Liver (tissue), 9 donors: ENCODE data around the gene CYBA. TPM values are rescaled to one million over a fixed set of nuclear protein-coding genes. Genes with fewer than 3 reads are reported as not detected.

Experiments
- DNase-seq: peaks from one replicate; pipeline ENCODE4 v3.0.0-alpha.2; 2017; ENCODE audit warnings: low spot score
- H3K27ac ChIP-seq, 2 donors: one replicate each; pipeline ENCODE4 v1.7.0; 2013; ENCODE audit warnings: inconsistent platforms in 2 of 2, low read length in 2 of 2, control low read depth in 1 of 2, low read depth in 1 of 2, mild to moderate bottlenecking in 1 of 2
- H3K27me3 ChIP-seq, 4 donors: one replicate each; pipeline versions ENCODE4 v1.6.1 to v1.7.0; 2013; ENCODE audit warnings: low read length in 3 of 4, inconsistent platforms in 1 of 4, mild to moderate bottlenecking in 1 of 4, moderate library complexity in 1 of 4; ENCODE audit not compliant: control insufficient read depth in 4 of 4, insufficient read depth in 4 of 4
- H3K36me3 ChIP-seq, 4 donors: one replicate each; pipeline versions ENCODE4 v1.6.1 to v1.7.0; 2013; ENCODE audit warnings: low read length in 3 of 4, mild to moderate bottlenecking in 3 of 4, low read depth in 1 of 4, moderate library complexity in 1 of 4; ENCODE audit not compliant: control insufficient read depth in 4 of 4, insufficient read depth in 3 of 4
- H3K4me1 ChIP-seq, 4 donors: one replicate each; pipeline versions ENCODE4 v1.6.1 to v1.7.0; 2013; ENCODE audit warnings: low read length in 3 of 4, mild to moderate bottlenecking in 3 of 4, moderate library complexity in 1 of 4; ENCODE audit not compliant: control insufficient read depth in 4 of 4, insufficient read depth in 4 of 4
- H3K4me3 ChIP-seq, 3 donors: one replicate each; pipeline versions ENCODE4 v1.6.1 to v1.7.0; 2013; ENCODE audit warnings: low read length in 3 of 3, control low read depth in 1 of 3, low read depth in 1 of 3, mild to moderate bottlenecking in 1 of 3
- H3K9ac ChIP-seq, 2 donors: one replicate each; pipeline ENCODE4 v1.7.0; 2013; ENCODE audit warnings: low read length in 2 of 2, mild to moderate bottlenecking in 2 of 2, moderate library complexity in 2 of 2, control low read depth in 1 of 2, low read depth in 1 of 2
- H3K9me3 ChIP-seq, 4 donors: one replicate each; pipeline versions ENCODE4 v1.6.1 to v1.7.0; 2013; ENCODE audit warnings: low read length in 3 of 4; ENCODE audit not compliant: control insufficient read depth in 4 of 4
- ATF3 ChIP-seq: IDR thresholded peaks from 2 replicates; pipeline ENCODE4 v1.6.1; 2016; ENCODE audit warnings: antibody characterized with exemption
- CTCF ChIP-seq: fragments of 150-350 bp; IDR thresholded peaks from 2 replicates; pipeline ENCODE4 v1.5.1; 2017; ENCODE audit warnings: improper control_type of control experiment, low read depth, low read length; ENCODE audit not compliant: missing input control
- EGR1 ChIP-seq, 2 donors: IDR thresholded peaks; 2 replicates each; pipeline ENCODE4 v1.6.1; 2016 to 2018; ENCODE audit warnings: antibody characterized with exemption in 2 of 2, low read depth in 2 of 2
- FOXA1 ChIP-seq: IDR thresholded peaks from 2 replicates; pipeline ENCODE4 v1.6.1; 2016; ENCODE audit warnings: antibody characterized with exemption
- FOXA2 ChIP-seq: IDR thresholded peaks from 2 replicates; pipeline ENCODE4 v1.6.1; 2016; ENCODE audit warnings: antibody characterized with exemption
- GABPA ChIP-seq, 2 donors: IDR thresholded peaks in 1 of 2; conservative IDR thresholded peaks in 1 of 2; 2 replicates each; pipeline ENCODE4 v1.6.1; 2016; ENCODE audit warnings: antibody characterized with exemption in 2 of 2, mild to moderate bottlenecking in 1 of 2, moderate library complexity in 1 of 2
- HNF4A ChIP-seq, 2 donors: conservative IDR thresholded peaks; 2 replicates each; pipeline ENCODE4 v1.6.1; 2016; ENCODE audit warnings: antibody characterized with exemption in 2 of 2, mild to moderate bottlenecking in 2 of 2
- HNF4G ChIP-seq: IDR thresholded peaks from 2 replicates; pipeline ENCODE4 v1.6.1; 2016; ENCODE audit warnings: antibody characterized with exemption
- MAX ChIP-seq: IDR thresholded peaks from 2 replicates; pipeline ENCODE4 v1.6.1; 2016; ENCODE audit warnings: antibody characterized with exemption
- NR2F2 ChIP-seq: IDR thresholded peaks from 2 replicates; pipeline ENCODE4 v1.6.1; 2016; ENCODE audit warnings: antibody characterized with exemption
- RAD21 ChIP-seq, 2 donors: IDR thresholded peaks; 2 replicates each; pipeline ENCODE4 v1.6.1; 2016; ENCODE audit warnings: antibody characterized with exemption in 2 of 2, mild to moderate bottlenecking in 2 of 2
- REST ChIP-seq: IDR thresholded peaks from 2 replicates; pipeline ENCODE4 v1.6.1; 2016; ENCODE audit warnings: antibody characterized with exemption, mild to moderate bottlenecking
- RXRA ChIP-seq, 2 donors: IDR thresholded peaks; 2 replicates each; pipeline ENCODE4 v1.6.1; 2017 to 2018; ENCODE audit warnings: antibody characterized with exemption in 2 of 2, mild to moderate bottlenecking in 1 of 2
- TAF1 ChIP-seq: conservative IDR thresholded peaks from 2 replicates; pipeline ENCODE4 v1.6.1; 2016; ENCODE audit warnings: antibody characterized with exemption, mild to moderate bottlenecking
- YY1 ChIP-seq: IDR thresholded peaks from 2 replicates; pipeline ENCODE4 v1.6.1; 2016; ENCODE audit warnings: antibody characterized with exemption, mild to moderate bottlenecking
- ZBTB33 ChIP-seq: IDR thresholded peaks from 2 replicates; pipeline ENCODE4 v1.6.1; 2016; ENCODE audit warnings: antibody characterized with exemption
- WGBS: extraction: QIAGEN DNeasy Blood & Tissue Kit; methylation state at CpG from one replicate; pipeline ENCODE4 v1.1.7; 2013; 5-methylcytosine and 5-hydroxymethylcytosine counted together
- polyA plus RNA-seq, 2 donors: library from polyadenylated mRNA; stranded (reverse) in 1 of 2; unstranded in 1 of 2; fragments of 200-250 nt in 1 of 2; fragments of >200 nt in 1 of 2; fragmentation: Nextera tagmentation in 1 of 2; extraction: Ambion mirVana in 1 of 2; gene quantifications; one replicate each; pipeline versions ENCODE4 v1.2.1 to v1.2.3, GENCODE V29; 2013 to 2015
- total RNA-seq, 2 donors: library from RNA; depleted of rRNA; stranded (reverse); fragments of >200 nt; gene quantifications; one replicate each; pipeline ENCODE4 v1.2.3, GENCODE V29; 2014
- donor health status: healthy.
- donor health status: healthy.
- donor health status: healthy.
- donor health status: healthy.
- donor health status: healthy.

The CYBA gene
- total and polyA plus RNA-seq, 4 donors = 39.0 to 217 (median 52.6) TPM

- TF ChIP-seq REST = no peak
- no peak for TF ChIP-seq FOXA1
- TF ChIP-seq EGR1 (IDR thresholded peaks at IDR 0.05; ENCODE audit: low read depth in 2 of 2) = no peak
Measured at GRCh38 chr16:88617268-88618031, 33.4 kb downstream of the CYBA start (continued).

GRCh38 chr16:88616736-88617135 is 34.1 kb downstream of the CYBA start:
- Histone ChIP-seq H3K27me3 (no peaks in the 10 kb centered on the region), H3K36me3 (peaks cover 0 to 8% (median under 1%) of the 10 kb centered on the region in 4 donors), H3K4me1 (peaks cover 18 to 47% (median 38%) of the 10 kb centered on the region in 4 donors), H3K27ac (peak overlapping the region in 1 of 2 donors; percentile 60), H3K9me3 (no peaks in the 10 kb centered on the region), H3K9ac (no peak overlapping the region), H3K4me3 (no peak overlapping the region)
- no peak for TF ChIP-seq HNF4A (conservative IDR thresholded peaks at IDR 0.05)
- TF ChIP-seq FOXA1 = no peak
- TF ChIP-seq RAD21 (IDR thresholded peaks at IDR 0.05) = no peak
- no peak for TF ChIP-seq EGR1 (IDR thresholded peaks at IDR 0.05; ENCODE audit: low read depth in 2 of 2)
- no peak for TF ChIP-seq FOXA2
- TF ChIP-seq NR2F2 = no peak
- no peak for TF ChIP-seq MAX
- TF ChIP-seq GABPA (IDR thresholded peaks at IDR 0.05 in 1 of 2, conservative IDR thresholded peaks at IDR 0.05 in 1 of 2) = no peak
- TF ChIP-seq CTCF = no peak
- DNase-seq = no peak
- 92% methylated on average over 12 of the region's 12 CpGs for WGBS

GRCh38 chr16:88616320-88616719 is 34.5 kb downstream of the CYBA start:
- WGBS = 34% methylated on average over 13 of the region's 13 CpGs
- TF ChIP-seq RXRA (IDR thresholded peaks at IDR 0.05) (peak; percentile 33 to 78), ATF3 (no peak), FOXA2 (no peak), RAD21 (IDR thresholded peaks at IDR 0.05) (peak in 1 of 2 donors; percentile 27), REST (peak; percentile 18), MAX (no peak), HNF4A (conservative IDR thresholded peaks at IDR 0.05) (peak in 1 of 2 donors; percentile 42), TAF1 (no peak), NR2F2 (no peak), YY1 (no peak), HNF4G (no peak), ZBTB33 (no peak), EGR1 (IDR thresholded peaks at IDR 0.05; ENCODE audit: low read depth in 2 of 2) (peak in 1 of 2 donors; percentile 20)

More at GRCh38 chr16:88616320-88616719, 34.5 kb downstream of the CYBA start:
- Histone ChIP-seq H3K9me3 (no peaks in the 10 kb centered on the region), H3K4me1 (peaks cover 18 to 47% (median 38%) of the 10 kb centered on the region in 4 donors), H3K9ac (no peak overlapping the region), H3K27me3 (no peaks in the 10 kb centered on the region), H3K36me3 (peaks cover 0 to 12% (median 3%) of the 10 kb centered on the region in 4 donors), H3K4me3 (no peak overlapping the region), H3K27ac (peak overlapping the region in 1 of 2 donors; percentile 60)
- no peak for DNase-seq
